HG02938 (cell line): ENCODE measurements around the gene MYO15B.

Source experiments
- ATAC-seq: cut with Tn5 transposase; IDR thresholded peaks from one replicate; pipeline ENCODE4 v1.9.1; 2021; ENCODE audit warnings: mild to moderate bottlenecking, moderate library complexity; ENCODE audit not compliant: unreplicated experiment

The MYO15B gene

DNA sequence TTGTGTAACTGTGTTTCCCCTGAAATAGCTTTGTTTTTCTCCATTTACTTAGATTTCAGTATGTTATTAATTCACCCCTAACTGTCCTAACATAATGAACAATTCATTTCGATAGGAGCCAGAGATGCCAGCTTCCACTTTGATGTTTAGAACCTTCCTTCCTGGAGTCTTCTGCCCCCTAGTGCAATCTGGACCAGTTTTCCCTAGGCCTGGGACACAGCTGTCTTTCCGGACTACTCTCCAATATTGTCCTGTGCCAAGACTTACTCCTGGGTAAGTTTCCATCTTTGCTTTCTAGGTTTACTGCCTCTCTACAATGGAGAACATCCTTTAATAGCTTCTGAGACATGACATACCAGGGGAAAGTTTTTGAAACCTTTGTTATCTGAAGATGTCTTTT, 66.6 kb downstream of the MYO15B start:
- no peak for ATAC-seq

DNA sequence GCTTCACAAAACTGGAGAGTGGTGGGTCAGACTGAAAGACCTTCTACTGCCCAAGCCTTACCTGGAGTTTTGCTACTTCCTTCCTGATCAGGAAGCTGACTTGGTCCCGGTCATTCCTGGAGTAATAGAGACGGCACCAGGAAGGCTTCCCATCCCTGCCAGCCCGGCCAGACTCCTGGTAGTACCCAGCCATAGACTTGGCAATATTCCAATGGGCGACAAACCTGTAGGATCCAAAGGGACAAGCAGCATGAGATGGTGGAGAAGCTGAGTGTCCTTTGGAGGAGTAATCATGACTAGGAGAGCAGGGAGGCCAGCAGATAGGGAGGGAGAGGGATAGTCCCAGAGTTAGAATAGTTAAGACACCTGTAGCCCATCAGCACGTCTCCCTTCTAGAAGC, 70.6 kb downstream of the MYO15B start:
- ATAC-seq: no peak

DNA sequence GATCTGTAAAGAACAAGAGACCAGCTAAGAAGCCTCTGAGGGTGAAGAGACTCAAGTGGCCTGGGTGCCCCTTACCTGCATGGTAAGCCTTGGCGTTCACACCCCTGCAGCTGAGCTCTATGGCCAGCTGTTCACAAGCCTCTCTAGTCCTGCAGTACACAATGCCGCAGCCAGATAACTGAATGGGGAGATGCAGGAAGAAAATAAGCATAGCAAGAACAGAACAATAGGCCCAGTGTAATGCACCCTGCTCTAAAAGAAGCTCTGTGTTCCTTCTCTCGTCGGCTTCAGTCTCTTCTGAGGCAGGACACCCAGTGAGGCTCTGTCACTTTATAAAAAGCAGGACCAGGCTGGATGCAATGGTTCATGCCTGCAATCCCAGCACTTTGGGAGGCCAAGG, 73.9 kb downstream of the MYO15B start:
- ATAC-seq: no peak

DNA sequence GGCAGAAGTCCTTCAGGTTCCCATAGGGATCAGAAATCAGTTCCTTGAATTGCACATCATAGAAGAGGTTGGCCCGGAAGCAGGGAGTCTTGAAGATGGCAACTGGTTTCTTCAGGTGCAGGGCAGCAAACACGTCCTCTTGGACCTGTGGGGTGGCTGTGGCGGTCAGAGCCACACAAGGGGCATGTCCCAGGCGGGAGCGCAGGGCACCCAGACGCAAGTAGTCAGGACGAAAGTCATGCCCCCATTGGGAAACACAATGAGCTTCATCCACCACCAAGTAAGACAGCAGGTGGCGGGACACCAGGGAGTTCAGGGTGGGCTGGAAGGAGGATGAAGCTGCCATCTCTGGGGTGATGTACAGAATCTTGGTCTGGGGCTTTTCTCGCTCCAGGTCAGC, 74.9 kb downstream of the MYO15B start:
- no peak for ATAC-seq

DNA sequence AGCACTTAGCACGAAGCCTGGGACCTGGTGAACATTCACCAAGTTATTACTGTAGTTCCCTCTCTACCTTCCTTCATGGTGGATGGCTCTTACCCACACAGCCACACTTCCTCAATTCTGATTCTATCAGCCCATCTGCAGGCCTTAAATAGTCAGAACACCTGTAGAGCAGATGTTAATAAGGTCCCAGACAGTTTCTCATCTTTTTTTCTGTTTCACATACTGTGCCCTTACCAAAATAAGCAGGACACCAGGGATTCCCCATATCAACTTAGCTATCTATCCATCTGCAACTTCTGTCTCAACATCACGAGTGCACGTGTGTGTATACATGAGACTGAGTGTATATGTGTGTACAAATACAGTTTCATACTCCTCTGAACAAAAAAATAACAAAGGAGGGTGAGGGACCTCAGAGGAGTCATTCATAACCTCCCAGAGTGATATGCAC, 76.5 kb downstream of the MYO15B start:
- ATAC-seq: peak; percentile 56

DNA sequence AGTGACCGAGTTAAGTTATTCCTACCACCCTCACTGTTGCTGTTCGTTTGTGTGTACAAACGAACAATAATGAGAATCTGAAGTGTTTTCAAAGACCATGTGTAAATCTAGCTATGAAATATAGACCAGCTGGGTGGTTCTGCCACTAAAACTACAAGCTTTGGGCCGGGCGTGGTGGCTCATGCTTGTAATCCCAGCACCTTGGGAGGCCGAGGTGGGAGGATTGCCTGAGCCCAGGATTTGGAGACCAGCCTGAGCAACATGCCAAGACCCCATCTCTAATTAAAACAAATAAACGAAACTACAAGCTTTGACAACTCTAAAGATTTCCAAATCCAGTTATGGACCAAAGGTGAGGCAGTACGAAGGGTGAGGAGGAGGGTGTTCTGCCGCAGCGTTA, 78.4 kb downstream of the MYO15B start:
- ATAC-seq: no peak

DNA sequence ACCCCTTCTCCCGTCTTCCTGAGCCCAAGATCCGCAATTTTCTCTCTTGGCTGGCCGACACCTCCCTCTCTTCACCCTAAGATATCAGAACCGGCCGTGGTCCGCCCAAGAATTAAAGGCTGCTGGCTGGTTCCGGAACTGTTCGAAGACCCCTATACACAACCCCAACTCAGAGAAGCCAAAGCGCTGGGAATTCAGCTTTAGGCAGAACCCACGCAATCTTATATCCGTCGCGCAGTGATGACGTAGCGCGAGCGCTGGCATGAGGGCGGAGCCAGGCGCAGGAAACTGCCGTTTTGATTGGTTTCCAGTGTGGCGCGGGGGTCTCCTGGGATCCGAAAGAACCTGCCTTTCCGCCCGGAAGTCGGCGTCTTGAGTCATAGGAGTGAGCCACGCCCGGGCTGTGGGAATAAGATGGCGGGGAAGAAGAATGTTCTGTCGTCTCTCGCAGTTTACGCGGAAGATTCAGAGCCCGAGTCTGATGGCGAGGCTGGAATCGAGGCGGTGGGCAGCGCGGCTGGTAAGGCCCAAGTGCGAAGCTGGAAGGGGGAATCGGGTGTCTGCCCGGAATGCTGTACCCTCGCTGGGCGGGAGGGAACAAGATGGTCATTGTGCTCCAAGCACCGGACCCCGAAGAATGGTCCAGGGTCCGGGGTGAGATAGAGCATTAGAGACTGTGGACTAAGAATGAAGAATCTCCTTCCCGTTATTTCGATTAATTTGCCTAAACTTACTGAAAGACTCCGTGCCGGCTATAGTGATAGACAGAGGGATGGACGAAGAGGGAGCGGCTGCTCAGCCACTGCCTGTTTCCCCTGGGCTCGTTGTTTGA, 79.6 kb downstream of the MYO15B start, which contains the start of the genes RECQL5 and SAP30BP:
RECQL5 (minus strand) TSS at position 196 of the 832 bp plus-strand sequence. CDS start 597 bp downstream, outside the sequence.
SAP30BP (plus strand) TSS at position 380 of the 832 bp plus-strand sequence; CDS start at position 415, 35 bp downstream.
- peak; percentile 73 for ATAC-seq

DNA sequence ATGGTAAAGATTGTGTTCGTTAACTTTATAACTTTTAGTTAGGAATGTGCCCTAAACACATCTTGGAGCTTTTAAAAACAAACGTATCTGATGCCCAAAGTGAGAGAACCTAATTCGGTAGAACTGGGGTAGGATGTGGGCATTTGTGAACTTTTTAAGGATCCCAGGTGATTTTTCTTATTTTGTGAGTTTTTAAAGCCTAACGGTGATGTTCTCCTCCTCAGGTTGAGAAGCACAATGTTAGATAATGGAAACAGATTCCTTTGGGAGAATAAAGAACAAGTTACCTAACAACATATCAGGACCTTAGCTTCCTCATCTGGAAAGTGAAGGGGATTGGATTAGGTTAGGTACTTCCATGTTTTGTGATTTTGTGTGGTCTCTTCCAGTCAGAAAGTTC, 80.2 kb downstream of the MYO15B start:
- no peak for ATAC-seq

DNA sequence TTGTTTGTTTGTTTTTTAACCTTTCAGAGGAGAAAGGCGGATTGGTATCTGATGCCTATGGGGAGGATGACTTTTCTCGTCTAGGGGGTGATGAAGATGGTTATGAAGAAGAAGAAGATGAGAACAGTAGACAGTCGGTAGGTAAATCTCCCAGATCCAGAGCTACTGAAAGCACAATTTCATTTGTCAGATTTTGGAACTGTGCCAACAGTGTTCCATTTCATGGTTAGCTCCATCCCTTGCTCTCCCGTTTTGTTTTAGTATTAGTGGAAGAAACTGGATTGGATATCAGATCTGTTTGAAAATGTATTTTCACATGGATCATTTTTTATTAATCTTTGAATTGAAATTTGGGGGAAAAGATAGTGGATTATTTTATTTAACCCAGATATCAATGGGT, 80.9 kb downstream of the MYO15B start:
- ATAC-seq: no peak

DNA sequence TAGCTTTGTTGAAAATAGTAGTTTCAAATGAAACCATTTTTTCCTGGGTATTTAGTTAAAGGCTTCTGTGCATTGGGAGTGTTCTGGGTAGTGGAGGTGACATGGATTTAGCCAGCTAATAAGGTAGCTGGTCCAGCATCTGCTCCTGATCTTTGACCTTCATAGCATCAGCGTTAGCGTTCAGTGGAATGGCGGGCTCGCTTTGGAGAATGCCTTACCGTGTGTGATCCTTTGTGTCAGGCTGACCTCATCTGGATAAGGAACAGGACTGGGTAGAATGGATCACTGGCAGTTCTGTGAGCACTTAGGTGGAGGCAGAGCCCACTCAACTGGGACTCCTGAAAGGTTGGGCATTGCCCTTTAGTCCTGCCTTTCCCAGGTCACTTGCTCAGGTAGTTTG, 83.3 kb downstream of the MYO15B start:
- no peak for ATAC-seq

DNA sequence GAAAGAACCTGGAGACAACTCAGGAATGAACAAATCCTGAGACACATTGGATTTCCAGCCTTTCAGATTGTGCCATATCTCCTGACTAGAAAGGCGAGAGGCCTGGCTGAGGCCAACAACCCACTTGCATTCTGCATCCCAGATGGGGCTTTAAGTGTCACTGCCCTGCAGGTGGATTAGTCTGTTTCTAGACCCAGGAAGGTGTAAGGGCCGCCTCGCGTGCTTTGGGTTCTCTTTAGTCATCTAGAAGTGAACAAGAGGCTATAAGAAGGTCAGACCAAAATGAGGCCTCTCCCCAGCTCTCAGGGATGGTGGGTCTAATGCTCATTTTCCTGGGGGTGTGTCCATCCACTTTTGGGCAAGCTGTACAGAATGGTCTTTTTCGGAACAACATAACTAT, 84.4 kb downstream of the MYO15B start:
- ATAC-seq: no peak

DNA sequence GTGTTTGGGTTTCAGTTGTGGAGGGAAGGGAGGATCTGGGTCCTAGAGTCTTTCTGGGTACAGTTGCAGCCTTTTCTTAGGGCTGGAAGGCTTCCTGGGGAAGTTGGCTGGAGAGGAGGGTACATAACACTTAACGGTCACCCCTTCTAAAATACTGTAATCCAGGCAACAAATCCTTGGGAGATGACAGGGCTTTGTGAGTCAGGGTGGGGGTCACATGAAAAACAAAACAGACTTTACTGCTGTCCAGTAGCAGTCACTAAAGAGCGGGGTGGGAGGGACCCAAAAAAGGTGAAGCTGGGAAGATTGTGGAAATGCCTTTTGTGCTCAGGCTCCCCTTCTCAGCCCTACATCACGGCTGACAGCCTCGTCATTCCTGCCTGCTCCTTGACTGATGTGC, 85.9 kb downstream of the MYO15B start:
- ATAC-seq: no peak
